NCI-H345 (cell line): Measurements from ENCODE around the gene PELI3.

Source experiments
- DNase-seq: peaks from one replicate; lab custom pipeline; 2025; lab: John Stamatoyannopoulos, UW

Gene PELI3

DNA sequence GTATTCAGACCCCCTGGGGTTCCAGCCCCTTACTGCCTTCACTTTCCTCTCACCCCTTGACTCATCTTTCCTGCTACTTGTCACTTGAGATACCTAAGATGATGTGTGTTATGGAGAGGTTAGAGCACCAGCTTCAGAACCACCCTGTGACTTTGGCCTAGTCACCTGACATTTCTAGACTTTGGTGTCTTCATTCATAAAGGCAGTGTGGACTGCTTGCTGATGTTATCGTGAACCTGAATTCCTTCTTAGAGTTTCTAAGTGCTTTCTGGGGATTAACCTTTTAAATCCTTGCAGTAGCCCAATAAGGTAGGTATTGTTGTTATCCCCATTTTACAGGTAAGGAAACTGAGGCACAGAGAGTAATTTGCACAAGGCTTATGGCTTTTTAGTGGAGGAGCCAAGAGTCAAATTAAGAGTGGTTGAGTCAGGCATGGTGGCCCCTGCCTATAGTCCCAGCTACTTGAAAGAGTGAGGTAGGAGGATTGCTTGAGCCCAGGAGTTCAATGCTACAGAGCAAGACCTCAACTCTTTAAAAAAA, 38.6 kb downstream of the PELI3 start:
- DNase-seq = no peak

DNA sequence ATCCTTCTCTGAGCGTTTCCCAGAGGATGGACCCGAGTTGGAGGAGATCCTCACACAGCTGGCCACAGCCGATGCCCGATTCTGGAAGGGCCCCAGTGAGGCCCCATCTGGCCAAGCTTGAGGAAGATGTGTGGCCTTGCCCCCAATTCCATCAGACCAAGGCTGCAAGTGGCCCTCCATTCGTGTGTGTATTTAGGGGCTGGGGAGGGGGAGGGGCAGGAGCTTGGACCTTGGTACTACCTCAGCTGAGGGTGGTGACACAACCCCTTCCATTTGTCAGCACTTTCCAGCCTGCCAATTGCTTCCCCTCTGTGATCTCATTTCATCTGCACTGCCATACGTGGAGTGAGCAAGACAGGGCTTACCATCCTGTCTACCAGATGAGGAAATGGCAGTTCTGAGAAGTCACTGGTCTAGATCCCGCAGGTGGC, 42.4 kb downstream of the PELI3 start:
- no peak for DNase-seq

DNA sequence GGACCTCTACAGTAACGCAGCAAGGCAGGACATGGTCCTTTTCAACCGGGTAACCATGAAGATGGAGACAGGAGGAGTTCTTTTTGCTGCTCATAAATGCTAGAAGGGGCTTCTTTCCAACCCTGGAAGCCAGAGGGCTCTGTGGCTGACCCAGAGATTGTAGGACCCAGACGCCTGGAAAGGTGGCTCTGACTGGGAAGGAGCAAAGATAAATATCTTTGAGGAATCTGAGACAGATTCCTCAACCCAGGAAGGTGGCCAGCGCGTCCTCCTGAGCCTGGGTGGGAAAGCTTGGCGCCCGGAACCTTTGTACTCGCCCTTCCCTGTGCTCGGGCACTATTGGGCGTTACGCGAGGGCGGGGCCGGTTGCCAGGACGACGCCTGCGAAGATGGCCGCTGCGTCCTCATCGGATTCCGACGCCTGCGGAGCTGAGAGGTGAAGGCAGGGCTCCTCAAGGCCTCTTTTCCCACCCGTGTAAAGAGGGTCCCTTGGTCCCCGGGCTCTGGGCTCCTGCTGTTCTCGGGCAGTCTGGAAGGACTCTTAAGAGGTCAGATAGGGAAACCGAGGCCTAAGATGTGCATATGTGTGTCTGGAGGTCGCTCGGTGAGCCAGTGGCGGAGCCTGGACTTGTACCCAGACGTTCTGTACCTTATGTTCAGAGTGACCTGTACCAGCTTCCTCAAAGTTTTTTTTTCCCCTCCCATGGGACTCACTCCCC, 43.7 kb downstream of the PELI3 start, which contains the start of gene BBS1:
Gene BBS1, plus strand, starts transcription at position 365 of the 719 bp plus-strand sequence. Its CDS starts 25 bp downstream, at position 390.
- DNase-seq = peak; percentile 79

- DNase-seq = no peak
Measured at GRCh38 chr11:66510990-66511339, 44.3 kb downstream of the PELI3 start.

- DNase-seq = no peak
Measured at GRCh38 chr11:66523611-66524010, 56.9 kb downstream of the PELI3 start.

GRCh38 chr11:66524304-66525040, 57.8 kb downstream of the PELI3 start:
- no peak for DNase-seq
